Suprapubic skin (tissue), 4 donors: Measurements from ENCODE around the gene PPP2R5B.

Source experiments
- EP300 ChIP-seq: sonication (generic); formaldehyde crosslinking; IDR thresholded peaks from one replicate; pipeline ENCODE4 v1.6.1; 2017; ENCODE audit warnings: antibody characterized with exemption
- POLR2A ChIP-seq, 2 donors: fragments of 450-650 bp; IDR thresholded peaks; one replicate each; pipeline ENCODE4 v1.6.1; 2017; ENCODE audit warnings: antibody characterized with exemption in 2 of 2, mild to moderate bottlenecking in 2 of 2, moderate library complexity in 2 of 2
- POLR2AphosphoS5 ChIP-seq, 3 donors: sonication (generic); formaldehyde crosslinking; IDR thresholded peaks; one replicate each; pipeline ENCODE4 v1.6.1; 2017; ENCODE audit warnings: antibody characterized with exemption in 3 of 3
- TF ChIP-seq, protein P1 (sequence below), 2 donors: fragments of 200-600 bp in 1 of 2; fragments of 450-650 bp in 1 of 2; sonication (generic) in 1 of 2; IDR thresholded peaks; one replicate each; pipeline ENCODE4 v1.5.1; 2016 to 2019; ENCODE audit warnings: antibody characterized with exemption in 2 of 2, mild to moderate bottlenecking in 1 of 2, moderate library complexity in 1 of 2

DNA sequence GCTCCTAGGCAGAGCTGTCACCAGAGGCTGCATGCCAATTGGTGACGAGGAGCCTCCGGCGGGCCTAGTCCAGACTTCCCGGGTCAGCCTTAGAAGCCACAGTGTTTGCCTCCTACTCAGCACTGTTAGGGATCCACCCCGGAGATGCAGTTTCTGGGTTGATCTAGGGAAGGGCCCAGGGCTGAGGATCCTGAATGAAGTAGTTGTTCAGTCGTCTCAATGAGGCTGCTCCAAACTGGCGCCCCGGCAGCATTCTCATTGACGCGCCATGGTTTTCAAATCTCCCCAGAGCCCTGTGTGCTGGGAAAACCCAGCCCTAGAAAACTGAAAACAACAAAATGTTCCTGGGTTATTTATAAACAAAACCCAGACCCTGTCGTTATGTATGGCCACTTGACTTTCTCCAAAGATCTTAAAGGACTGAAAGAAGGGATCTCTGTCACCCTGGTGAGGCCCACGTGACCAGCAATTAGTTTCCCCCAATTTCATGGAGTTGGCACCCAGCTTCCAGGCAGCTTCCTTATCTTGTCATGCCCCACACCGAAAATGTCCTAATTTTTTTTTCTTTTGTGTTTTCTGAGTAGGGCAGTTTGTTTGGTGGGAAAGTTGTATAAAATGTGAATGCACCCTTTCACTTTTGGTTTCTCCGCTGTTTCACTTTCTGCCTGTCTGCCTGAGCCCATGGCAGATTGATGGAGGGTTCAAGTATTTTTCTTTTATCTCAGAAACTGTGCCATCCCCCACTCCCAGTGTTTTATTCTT, 44.1 kb upstream of the PPP2R5B start:
- TF ChIP-seq, protein P1, sequence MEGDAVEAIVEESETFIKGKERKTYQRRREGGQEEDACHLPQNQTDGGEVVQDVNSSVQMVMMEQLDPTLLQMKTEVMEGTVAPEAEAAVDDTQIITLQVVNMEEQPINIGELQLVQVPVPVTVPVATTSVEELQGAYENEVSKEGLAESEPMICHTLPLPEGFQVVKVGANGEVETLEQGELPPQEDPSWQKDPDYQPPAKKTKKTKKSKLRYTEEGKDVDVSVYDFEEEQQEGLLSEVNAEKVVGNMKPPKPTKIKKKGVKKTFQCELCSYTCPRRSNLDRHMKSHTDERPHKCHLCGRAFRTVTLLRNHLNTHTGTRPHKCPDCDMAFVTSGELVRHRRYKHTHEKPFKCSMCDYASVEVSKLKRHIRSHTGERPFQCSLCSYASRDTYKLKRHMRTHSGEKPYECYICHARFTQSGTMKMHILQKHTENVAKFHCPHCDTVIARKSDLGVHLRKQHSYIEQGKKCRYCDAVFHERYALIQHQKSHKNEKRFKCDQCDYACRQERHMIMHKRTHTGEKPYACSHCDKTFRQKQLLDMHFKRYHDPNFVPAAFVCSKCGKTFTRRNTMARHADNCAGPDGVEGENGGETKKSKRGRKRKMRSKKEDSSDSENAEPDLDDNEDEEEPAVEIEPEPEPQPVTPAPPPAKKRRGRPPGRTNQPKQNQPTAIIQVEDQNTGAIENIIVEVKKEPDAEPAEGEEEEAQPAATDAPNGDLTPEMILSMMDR (IDR thresholded peaks at IDR 0.05) = no peak
- TF ChIP-seq POLR2AphosphoS5 (IDR thresholded peaks at IDR 0.05) = no peak
- TF ChIP-seq POLR2A (IDR thresholded peaks at IDR 0.05) = no peak
- no peak for TF ChIP-seq EP300
